ENCODE measurements around the gene LRMDA.
"Not testable (repeated sequence)": the region's sequence is repeated elsewhere in the genome, so short reads cannot be mapped to it uniquely, and the experiment has no call there.

LRMDA gene

DNA sequence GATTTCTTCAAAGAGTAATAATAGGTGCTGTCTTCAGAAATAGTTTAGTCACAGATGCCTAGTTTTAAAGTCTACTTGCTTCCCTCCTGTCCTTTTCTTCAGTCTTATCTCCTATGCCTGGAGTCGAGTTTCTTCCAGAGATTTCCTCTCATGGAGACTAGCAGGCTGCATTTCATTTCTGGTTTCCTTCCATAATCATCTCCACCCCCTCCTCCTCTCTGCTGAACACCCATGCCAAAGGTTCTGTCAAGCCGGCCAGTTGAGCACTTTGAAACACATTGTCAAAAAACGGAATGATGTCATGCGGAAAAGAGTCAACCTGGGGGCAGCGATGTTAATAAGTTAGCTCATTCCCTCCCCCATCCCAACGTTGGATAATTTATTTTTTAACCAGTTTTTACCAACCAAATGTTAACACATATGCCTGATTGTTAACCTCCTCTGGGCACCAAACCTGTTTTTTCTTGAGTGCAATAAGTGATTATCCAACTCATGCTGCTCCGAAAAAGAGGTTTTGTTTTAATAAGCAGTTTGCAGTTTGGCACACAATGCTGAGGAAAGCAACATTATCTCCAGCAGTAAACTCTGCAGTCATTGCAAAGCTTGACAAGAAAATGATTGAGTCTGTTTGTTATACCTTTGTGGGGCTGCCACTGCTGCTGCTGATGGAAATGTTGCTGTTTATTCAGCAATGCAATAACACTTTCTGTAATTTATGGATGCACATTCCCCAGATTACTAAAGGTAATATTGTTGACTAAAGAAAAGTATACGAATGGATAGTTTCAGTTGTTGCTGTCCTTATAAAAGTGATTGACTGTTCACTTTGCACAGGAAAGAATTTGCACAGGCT, 161.6 kb downstream of the LRMDA start:
- no peak for DNase-seq

DNA sequence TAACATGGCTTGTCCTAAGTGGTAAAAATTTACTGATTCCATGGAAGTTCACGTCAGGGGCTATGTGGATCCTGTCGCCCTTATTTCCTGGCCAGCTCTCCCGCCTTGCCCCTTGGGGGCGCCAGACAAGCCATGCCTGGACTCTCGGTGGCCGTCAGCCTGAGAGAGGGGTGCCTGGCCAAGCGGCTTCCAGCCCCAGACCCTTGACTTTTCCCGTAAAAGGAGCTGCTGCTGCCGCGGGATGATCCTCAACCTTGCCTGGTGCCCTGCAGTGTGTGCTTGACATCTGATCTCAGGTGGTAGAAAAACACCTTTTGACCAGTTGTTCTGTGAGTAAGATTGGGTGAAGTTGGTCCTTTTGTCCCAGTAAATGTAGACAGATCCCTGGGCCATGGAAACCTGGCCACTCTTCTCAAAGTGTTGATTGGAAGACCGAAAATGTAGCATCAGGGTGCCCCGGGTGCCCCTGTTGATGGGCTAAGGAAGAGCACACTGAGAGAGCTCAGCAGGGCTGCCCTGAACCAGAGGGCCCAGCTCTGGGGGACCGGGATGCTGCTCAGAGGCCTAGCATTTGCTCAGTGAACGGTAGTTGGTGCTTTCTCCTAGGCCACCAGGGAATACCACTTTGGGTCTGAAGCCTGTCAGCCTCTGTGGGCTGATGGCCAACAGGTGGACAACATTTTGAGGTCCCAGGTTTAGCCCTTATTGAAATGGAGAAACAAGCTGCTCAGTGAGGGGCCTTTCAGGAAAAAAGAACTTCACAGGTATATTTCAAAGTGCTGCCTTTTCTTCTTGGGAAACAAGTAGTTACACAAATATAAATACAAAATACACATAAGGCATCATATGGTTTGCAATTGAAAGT, 162.5 kb downstream of the LRMDA start:
- no peak for DNase-seq

DNA sequence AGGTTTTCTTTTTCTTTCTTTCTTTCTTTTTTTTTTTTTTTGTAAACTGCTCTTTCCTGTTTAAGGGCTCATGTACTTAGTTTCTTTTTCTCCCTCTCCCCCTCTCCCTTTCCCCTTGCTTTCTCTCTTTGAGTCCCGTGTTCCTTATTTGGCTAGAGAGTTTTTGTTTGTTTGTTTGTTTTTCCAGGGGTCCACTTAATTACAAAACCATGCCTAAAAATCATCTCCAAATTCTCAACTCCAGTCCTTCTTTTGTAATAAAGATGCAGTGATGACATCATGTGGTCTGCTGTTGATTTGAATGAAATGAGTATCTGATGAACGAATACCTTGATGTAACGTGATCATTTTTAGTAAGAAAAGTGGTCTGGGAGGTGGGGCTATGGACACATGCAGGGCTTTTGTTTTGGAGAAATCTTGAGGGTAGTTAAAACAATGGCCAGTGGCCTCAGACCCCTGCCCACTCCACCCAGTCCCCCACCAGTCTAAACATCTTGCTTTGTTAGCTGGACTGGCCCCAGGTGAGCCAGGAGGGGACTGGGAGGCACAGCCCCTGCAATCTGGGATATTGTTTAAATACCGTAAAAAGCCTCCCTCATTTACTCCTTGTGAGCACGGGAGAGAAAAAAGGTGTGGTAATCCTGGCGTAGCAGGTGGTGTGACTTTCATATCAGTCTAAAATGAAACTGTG, 165.7 kb downstream of the LRMDA start:
- no peak for DNase-seq

DNA sequence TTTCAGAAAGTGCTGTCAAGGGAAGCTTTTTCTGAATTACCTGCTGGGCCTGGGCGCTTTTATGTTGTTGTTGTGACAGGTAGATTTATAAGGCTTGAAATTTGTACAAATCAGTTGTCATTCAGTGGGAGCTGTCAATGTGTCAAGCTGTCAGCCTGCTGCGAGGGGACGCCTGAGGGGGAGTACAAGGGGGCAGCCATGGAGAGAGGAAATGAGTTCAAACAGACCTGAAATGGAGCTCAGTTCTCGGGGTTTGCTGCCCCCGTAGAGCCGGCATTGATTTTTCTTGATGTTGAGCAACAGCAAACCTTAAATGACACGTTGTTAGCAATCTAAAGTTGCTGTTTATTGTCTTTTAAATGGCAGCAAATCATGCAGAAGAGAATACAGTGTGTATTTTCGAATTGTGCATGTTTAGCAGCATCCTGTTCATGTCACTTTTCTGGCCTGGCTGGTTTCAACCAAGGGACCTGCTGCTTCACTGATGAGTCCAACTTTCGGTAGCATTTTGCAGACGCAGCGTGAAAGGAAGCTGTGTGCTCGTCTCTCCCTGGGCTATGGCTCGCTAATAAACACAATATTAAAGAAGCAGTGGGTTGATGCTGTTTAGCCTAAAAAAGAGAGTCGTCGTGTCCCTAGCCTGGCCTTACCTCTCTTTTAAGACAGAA, 166.5 kb downstream of the LRMDA start:
- no peak for DNase-seq

DNA sequence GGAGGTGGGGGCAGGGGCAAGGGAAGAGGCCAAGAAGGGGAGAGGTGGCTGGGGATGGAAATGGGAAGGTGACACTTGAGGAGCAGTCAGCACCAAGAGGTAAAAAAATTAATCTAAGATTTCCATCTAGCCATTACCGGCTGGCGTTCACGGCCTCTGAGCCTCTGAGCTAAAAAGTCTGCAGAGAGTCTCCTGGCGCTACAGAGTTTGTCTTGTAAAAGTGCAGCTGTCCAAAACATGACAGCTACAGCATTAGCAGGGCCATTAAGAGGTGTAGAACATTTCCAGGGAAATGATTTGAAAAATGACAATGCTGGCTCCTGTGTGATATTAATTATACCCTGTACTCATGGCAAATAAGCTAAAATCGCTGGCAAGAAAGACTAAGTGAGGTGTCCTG, 167.6 kb downstream of the LRMDA start:
- no peak for DNase-seq

DNA sequence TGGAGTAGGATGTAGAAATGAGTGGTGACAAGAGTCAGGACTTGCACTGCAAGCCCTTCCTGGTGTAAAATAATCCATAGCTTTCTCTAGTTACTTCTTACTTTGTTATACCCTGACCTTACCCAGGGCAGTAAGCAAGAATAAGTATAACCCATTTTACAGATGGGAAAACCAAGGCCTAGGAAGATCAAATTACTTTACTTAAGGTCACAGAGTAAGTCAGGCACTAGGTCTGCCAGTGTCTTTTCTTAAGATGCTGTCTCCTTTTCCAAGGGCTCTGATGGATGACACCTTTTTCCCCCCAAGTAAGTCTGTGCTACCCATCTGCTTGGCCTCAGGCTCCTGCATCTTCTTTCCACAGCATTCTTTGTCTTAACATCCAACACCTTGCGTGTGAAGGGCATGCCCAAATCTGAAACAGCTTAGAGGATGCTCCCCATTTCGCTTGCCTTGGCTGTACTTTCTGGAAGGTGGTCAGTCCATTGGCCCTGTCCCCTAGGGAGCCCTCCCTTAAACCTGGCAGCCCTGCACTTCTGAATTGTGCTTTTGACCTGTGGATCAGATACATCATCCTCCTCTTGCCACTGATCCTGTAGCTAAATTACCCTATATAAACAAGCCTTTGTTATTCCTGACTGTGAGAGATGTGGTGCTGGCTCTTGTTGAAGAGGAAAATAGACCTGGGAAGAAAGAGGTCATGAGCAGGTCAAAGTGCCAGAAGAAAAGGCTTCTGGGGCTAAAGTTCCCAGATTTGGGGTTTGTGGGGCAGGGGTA, 168.6 kb downstream of the LRMDA start:
- no peak for DNase-seq

DNA sequence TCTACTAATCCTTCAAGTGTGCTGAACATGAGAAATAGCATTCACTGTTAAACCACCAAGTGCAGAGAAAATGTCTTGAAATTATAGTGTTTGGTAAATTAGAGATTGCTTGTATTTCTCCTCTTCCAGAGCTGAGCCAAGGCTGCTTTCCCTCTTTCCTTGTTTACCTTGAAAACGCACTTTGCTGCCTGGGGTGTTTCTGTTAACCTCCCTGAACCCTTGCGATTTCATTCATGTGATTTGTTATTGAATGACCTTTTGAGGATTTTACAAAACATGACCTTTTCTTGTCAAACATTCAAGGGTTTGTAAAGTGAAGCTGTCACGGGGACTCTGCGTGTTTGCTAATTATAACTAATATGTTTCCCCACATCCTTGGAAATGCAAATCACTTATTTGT, 169.4 kb downstream of the LRMDA start:
- DNase-seq: no peak

DNA sequence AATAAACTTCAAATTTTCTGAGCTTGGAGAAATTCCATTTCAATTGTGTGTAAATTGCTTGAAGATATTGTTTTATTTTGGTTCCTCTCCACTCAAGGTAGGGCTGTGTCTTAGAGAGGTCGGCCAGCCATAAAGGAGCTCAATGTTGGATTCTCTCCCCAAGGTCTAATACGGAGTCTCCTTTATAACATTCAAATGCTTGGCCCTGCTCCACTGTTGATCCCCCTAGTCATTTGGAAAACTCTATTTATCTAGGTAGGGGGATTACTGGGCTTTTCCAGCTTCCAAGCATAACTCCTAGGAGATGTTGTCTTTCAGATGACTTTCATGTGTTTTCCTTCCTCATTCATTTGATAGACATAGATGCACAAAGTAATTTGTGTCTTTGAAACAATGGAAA, 170.9 kb downstream of the LRMDA start:
- no peak for DNase-seq

DNA sequence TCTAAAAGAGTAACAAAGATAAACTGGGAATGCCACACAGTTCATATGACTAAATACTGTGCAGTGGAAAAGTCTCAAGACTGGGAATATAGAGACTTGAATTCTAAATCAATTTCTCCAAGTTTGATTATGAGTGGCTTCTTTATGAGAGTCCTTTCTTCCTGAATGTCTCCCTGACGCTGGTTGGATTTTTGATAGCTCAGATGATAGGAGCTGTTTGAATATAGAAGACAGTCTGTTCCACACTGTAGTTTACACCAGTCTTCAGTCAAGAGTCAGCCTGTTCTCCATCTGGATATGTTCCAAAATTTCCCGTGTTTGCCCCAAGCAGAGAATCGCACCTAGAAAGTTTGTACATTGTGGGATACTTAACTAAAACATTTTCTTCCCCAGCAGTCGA, 173.7 kb downstream of the LRMDA start:
- no peak for DNase-seq

DNA sequence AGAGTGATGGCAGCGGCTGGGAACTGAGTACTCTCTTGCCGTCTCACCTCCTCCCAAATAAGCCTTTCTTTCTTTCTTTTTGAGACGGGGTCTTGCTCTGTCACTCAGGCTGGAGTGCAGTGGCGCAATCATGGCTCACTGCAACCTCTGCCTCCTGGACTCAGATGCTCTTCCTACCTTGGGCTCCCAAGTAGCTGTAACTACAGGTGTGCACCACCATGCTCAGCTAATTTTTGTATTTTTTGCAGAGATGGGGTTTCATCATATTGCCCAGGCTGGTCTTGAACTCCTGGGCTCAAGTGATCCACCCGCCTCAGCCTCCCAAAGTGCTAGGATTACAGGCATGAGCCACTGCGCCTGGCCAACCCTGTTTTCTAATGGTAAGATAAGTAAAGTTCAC, 174.4 kb downstream of the LRMDA start:
- DNase-seq: not testable (repeated sequence)

DNA sequence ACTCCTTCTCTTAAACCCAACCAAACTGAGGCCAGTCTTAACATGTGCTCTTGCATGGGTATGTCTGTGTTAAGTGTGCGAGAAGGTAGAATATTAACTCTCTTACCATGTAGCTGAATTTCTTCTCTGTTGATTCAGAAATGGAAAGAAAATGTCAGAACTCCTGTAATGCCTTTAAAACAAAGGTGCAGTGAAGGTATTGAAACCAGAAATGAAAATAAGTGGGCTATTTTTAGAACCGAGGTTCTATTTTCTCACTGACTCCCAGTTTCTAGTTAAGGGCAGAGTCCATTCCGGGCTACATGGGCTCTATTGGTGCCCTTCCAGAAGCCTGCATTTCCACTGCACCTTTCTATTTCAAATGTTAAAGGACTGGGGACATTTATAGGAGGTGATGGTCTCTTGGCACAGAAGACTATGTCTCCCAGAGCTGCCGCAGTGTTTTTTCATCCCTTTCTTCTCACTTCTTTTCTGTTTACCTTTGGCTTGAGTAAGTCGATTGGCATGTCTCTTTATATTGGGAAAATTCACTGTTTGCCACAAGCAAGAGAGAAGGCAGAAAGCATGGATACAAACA, 174.9 kb downstream of the LRMDA start:
- DNase-seq: no peak

DNA sequence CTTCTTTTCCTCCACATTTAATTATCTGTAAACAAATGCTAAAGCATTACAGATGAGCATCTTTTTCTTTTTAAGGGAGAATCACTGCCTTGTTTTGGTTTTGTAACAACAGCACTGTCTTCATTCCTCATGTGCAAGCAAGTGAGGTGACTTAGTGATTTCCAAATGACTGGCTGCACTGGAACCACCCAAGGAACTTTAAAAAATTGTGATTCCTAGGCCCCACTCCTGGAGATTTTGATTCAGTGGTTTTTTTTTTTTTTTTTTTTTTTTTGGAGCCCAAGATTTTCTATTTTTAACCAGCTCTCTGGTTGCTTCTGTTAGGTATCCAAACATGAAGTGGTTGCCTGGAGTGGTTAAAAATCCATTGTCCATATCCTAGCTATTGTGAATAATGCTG, 176.2 kb downstream of the LRMDA start:
- no peak for DNase-seq

DNA sequence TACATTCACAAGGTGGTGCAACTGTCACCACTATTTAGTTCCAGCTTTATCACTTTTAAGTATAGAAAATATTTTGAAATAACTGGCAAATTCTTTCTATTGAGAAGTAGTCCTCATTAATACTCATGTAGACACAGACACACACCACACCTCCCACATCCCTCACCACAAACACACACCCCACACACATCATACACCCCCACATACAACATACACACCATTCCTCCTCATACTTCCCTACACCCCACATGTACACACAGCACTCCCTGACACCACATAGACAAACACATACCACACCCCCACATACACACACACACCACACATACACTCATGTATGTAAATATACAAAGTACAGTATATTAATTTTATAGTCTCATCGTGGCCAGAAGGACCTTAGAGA, 178.8 kb downstream of the LRMDA start:
- no peak for DNase-seq

DNA sequence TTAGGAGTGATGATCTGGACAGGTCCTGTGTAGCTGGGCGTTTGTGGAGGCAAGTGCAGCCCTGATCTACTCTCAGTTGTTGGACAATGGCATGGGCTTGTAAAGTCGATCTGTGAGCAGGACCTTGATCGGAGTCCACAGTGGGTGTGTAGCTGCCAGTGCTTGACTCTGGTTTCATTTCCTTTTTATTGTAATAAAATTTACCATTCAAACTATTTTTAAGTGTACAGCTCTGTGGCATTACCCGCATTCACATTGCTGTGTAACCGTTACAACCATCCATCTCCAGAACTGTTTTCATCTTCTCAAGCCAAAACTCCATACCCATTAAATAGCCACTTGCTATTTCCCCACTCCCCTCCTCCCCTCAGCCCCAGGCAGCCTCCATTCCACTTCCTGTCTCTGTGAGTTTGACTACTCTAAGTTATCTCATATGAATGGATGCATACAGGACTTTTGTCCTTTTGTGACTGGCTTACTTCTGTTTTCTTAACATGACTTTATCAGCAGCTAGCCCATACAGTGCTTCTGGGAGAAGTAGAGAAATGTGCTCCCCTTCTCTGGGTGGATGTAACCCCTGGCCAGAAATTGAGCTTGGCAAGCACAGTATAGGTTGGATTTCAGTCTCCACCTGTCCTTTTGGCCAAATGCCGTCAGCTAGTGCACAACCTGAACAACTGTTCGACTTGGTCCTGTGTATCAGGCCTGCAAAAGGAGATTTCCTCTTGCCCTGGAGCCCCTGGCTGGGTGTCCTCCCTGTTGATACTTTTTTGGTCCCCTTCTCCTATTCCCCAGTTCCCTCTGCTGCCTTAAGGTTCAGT, 180.0 kb downstream of the LRMDA start:
- no peak for DNase-seq

DNA sequence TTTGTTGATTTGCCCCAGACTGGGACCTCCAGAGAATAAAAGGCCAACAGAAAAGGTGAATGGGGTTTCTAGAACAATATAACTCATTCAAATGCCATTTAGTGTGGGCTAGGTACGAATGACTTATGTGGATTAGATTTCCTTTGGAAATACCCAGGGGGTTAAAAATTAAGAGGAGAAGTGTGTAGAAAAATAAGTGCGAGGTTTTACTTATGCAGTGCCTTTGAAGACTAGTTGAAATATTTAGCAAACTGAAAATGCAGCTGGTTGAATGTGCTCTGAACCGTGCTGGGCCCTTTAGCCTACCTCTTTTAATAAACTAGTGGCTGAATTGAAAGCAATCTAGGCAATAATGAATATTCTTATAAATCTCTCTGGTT, 180.6 kb downstream of the LRMDA start:
- DNase-seq: no peak

DNA sequence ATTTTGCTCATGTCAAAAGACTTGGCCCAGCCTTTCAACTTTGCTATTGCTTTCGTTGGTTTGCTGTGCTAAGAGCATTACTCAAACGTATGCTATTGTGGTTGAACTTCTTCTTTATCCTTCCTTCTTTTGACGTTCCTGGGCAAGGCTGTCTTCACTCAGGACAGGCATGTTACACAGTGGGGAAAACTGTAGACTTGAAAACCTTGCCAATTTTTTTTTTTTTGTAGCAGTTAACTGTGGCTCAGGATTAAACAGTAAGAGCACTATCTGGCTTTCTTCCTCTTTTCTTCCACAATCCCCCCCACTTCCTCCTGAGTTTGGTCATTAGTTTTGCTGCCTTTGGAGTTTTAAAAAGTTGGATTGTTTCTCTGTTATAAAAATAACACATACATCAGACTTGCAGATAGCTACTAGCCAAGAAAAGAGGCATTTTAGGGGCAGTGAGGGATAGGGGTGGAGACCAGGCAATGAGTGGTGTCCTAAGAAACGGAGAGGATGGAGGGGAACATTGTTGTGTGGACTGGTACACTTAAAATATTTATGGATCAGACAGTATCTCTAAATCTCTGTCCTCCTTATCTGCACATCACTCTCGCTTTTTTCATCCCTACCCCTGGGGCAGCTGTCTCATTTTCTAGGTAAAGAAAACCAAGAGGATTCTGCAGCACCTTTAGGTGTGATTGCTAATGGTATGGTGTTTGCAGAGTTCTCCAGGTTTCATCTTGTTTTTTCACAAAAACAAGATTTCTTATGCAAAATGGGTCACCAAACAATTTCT, 181.7 kb downstream of the LRMDA start:
- DNase-seq: no peak

DNA sequence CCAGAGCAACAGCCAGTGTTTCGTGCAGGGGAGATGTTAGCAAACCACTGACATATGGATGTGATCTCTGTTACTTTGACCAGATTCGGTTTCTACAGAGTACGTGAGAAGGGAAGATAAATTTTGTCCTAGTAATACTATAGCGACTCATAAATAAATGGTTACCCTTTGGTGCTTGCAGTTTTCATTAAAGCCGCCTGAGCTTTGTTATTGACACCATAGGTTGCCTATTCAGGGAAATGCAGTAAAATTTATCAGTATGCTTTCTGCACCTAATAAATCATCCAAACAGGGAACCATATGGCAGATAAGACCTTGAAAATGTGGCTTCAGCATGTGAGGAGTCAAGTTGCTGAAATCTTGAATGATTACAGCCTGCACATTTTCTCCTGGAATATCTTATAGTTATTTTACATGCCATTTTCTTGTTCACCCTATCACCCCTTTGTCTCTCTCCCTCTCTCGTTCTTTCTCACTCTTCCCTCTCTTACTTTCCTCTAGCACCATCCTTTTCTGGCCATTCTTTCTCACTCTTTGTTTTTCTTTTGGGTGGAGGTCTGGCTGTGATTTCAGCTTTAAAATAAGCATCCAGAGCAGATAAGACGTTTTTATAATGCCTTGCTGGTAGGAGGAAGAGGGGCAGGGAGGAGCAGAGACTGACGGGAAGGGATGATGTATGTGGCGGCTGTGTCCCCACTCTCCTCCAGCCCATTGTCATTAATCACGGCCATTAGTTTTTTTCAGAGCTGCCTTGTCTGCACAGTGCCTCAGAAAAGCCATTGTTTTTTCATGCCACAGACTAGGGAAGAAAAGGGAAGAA, 182.5 kb downstream of the LRMDA start:
- DNase-seq: no peak

DNA sequence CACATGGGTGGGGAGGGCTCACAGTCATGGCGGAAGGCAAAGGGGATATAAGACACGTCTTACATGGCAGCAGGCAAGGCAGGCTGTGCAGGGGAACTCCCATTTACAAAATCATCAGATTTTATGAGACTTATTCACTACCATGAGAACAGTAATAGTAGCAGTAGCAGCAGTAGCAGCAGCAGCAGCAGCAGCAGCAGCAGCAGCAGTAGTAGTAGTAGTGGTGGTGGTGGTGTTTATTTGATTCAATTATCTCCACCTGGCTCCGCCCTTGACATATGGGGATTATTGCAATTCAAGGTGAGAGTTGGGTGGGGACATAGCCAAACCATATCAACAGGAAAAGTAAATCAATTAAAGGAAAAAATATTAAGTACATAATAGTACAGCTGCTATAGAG, 184.7 kb downstream of the LRMDA start:
- DNase-seq: no peak

DNA sequence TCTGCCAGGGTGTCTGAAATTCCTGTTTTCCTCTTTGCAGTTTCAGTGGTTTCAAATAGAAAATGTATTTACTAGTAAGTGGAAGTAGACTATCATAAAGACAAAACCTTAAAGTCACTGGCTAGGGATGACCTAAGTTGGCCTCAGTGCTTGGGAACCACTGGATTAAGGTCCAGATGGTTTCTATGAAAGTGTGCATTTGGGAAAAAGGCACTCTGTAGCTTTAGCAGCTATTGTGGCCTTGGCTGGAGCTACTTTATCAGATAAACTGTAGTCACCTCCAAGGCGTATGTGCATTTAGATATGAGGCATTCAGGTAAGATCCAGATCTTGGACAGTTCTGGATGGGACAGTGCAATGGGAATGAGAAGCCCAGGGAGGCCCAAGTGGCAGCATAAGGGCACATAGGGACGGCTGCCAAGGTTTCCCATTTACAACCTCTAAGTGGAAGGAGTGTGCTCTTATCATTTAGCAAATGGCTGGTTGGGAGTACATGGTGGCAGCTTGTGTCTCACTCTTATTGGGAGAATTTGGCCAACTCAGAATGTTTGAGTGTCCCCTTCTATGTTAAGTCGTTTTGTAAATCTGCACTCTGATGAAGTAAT, 185.6 kb downstream of the LRMDA start:
- DNase-seq: no peak
